Measurements from ENCODE around the gene TM9SF1. TPM values are rescaled to one million over a fixed set of nuclear protein-coding genes. Genes with fewer than 3 reads are reported as not detected.

Gene TM9SF1
- total and polyA plus RNA-seq, 9 of the 15 experiments (the other 6 are each of a cell fraction or from before 2014, with no cell fraction given): 5.3 to 20.3 (median 11.8) TPM

DNA sequence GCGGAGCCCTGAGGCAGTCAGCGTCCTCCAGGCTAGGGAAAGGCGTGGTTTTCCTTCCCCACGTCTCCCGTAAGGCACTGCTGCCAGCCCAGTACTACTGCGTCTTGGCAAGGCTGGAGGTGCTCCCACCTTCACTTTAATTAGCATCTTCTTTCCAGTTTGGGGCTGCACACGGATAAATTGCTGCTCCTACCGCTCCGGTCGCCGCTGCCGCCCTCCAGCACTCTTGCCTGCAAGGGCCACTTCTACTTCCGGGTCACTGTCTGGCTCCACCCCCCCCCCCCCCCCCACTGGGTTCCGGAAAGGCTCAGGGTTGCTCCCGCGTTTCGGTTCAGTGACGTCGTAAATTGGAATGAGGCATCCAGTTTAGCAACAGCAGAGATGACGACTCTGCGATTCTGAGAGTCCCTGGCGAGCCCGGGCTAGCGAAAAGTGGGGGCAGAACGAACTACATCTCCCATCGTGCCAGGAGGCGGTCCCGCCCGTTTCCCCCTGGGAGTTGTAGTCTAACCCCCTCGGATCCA is 36.9 kb upstream of the TM9SF1 start, which contains the start of gene NEDD8 (continued):
- TF ChIP-seq, protein P1, sequence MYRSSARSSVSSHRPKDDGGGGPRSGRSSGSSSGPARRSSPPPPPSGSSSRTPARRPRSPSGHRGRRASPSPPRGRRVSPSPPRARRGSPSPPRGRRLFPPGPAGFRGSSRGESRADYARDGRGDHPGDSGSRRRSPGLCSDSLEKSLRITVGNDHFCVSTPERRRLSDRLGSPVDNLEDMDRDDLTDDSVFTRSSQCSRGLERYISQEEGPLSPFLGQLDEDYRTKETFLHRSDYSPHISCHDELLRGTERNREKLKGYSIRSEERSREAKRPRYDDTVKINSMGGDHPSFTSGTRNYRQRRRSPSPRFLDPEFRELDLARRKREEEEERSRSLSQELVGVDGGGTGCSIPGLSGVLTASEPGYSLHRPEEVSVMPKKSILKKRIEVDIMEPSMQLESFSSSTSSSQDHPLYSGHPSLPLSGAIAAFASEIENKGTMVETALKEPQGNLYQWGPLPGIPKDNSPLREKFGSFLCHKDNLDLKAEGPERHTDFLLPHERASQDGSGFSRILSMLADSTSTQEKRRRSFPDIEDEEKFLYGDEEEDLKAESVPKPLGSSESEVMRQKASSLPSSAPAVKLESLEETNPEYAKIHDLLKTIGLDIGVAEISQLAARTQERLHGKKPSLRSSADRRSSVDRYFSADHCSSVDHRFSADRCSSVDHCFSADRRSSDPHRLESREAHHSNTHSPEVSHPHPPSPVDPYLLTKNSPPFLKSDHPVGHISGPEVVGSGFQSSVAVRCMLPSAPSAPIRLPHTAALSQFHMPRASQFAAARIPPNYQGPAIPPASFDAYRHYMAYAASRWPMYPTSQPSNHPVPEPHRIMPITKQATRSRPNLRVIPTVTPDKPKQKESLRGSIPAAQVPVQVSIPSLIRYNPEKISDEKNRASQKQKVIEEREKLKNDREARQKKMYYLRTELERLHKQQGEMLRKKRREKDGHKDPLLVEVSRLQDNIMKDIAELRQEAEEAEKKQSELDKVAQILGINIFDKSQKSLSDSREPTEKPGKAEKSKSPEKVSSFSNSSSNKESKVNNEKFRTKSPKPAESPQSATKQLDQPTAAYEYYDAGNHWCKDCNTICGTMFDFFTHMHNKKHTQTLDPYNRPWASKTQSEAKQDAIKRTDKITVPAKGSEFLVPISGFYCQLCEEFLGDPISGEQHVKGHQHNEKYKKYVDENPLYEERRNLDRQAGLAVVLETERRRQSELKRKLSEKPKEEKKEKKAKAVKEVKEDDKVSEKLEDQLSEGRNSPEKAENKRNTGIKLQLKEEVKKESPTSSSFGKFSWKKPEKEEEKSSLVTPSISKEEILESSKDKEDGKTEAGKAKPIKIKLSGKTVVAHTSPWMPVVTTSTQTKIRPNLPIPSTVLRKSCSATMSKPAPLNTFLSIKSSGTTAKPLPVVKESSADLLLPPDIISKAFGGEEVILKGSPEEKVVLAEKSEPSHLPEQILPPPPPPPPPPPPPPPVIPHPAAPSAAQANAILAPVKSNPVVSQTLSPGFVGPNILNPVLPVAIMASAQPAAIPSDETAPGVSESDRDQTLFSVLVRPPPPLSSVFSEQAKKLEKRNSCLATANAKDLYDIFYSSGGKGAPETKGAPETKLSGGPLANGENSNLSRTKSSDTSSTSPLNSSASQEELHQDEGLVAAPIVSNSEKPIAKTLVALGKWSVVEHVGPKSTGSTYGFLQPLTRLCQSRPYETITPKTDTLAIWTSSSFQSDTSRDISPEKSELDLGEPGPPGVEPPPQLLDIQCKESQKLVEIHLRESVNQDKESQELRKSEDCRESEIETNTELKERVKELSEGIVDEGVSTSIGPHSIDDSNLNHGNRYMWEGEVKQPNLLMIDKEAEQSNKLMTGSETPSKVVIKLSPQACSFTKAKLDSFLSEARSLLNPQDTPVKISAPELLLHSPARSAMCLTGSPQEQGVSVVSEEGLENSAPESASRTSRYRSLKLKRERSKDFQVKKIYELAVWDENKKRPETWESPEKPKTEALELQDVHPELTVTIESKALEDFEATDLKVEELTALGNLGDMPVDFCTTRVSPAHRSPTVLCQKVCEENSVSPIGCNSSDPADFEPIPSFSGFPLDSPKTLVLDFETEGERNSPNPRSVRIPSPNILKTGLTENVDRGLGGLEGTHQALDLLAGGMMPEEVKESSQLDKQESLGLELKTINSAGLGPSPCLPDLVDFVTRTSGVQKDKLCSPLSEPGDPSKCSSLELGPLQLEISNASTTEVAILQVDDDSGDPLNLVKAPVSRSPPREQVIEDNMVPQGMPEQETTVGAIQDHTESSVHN (IDR thresholded peaks at IDR 0.05; ENCODE audit: borderline replicate concordance in 1 of 2, low read depth in 1 of 2): no peak
- TF ChIP-seq, protein P2, sequence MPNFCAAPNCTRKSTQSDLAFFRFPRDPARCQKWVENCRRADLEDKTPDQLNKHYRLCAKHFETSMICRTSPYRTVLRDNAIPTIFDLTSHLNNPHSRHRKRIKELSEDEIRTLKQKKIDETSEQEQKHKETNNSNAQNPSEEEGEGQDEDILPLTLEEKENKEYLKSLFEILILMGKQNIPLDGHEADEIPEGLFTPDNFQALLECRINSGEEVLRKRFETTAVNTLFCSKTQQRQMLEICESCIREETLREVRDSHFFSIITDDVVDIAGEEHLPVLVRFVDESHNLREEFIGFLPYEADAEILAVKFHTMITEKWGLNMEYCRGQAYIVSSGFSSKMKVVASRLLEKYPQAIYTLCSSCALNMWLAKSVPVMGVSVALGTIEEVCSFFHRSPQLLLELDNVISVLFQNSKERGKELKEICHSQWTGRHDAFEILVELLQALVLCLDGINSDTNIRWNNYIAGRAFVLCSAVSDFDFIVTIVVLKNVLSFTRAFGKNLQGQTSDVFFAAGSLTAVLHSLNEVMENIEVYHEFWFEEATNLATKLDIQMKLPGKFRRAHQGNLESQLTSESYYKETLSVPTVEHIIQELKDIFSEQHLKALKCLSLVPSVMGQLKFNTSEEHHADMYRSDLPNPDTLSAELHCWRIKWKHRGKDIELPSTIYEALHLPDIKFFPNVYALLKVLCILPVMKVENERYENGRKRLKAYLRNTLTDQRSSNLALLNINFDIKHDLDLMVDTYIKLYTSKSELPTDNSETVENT (CRISPR knock-in tag; IDR thresholded peaks at IDR 0.05): no peak
- TF ChIP-seq NCOA6 (IDR thresholded peaks at IDR 0.05) (no peak), XRCC5 (IDR thresholded peaks at IDR 0.05; ENCODE audit: low read depth, low read length) (no peak; the same call in 1 of the 2 replicates), GABPB1 (CRISPR knock-in tag; IDR thresholded peaks at IDR 0.05) (peak; percentile 94), ZNF586 (CRISPR knock-in tag; conservative IDR thresholded peaks at IDR 0.05) (no peak), ZC3H11A (IDR thresholded peaks at IDR 0.05; ENCODE audit: low read depth, low read length) (no peak), SUPT5H (IDR thresholded peaks at IDR 0.05) (peak; percentile 55; the same call in 1 of the 2 replicates), TFAM (CRISPR knock-in tag; conservative IDR thresholded peaks at IDR 0.05) (no peak), ZSCAN32 (CRISPR knock-in tag; IDR thresholded peaks at IDR 0.05) (no peak), MAFG (tag; conservative IDR thresholded peaks at IDR 0.05) (no peak), PHF8 (IDR thresholded peaks at IDR 0.05; ENCODE audit: borderline replicate concordance, low read length) (peak; percentile 69; the same call in 1 of the 2 replicates), FOXA3 (CRISPR knock-in tag; conservative IDR thresholded peaks at IDR 0.05 in 1 of 2, IDR thresholded peaks at IDR 0.05 in 1 of 2) (no peak)
- TF ChIP-seq, protein P3, sequence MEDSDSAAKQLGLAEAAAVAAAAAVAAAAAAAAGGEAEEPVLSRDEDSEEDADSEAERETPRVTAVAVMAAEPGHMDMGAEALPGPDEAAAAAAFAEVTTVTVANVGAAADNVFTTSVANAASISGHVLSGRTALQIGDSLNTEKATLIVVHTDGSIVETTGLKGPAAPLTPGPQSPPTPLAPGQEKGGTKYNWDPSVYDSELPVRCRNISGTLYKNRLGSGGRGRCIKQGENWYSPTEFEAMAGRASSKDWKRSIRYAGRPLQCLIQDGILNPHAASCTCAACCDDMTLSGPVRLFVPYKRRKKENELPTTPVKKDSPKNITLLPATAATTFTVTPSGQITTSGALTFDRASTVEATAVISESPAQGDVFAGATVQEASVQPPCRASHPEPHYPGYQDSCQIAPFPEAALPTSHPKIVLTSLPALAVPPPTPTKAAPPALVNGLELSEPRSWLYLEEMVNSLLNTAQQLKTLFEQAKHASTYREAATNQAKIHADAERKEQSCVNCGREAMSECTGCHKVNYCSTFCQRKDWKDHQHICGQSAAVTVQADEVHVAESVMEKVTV (CRISPR knock-in tag; IDR thresholded peaks at IDR 0.05): no peak
- TF ChIP-seq, protein P4, sequence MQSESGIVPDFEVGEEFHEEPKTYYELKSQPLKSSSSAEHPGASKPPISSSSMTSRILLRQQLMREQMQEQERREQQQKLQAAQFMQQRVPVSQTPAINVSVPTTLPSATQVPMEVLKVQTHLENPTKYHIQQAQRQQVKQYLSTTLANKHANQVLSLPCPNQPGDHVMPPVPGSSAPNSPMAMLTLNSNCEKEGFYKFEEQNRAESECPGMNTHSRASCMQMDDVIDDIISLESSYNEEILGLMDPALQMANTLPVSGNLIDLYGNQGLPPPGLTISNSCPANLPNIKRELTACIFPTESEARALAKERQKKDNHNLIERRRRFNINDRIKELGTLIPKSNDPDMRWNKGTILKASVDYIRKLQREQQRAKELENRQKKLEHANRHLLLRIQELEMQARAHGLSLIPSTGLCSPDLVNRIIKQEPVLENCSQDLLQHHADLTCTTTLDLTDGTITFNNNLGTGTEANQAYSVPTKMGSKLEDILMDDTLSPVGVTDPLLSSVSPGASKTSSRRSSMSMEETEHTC (IDR thresholded peaks at IDR 0.05): no peak
